RWPE1 (cell line): ENCODE results near the gene TIE1.

Experiments used
- CTCF ChIA-PET: fragments of 350-600 bp; sonication (Branson Sonifier 250); formaldehyde crosslinking; extraction: SDS; loops from one replicate; lab custom pipeline; 2021; lab: Yijun Ruan, JAX
- POLR2A ChIA-PET: fragments of 400-600 bp; formaldehyde crosslinking; extraction: SDS; loops from one replicate; lab custom pipeline; 2020; ENCODE audit warnings: antibody characterized with exemption; ENCODE audit not compliant: low non-redundant PET; lab: Yijun Ruan, JAX
- DNase-seq: peaks from one replicate; pipeline ENCODE4 v3.0.0; 2012; ENCODE audit warnings: low spot score
- H3K27ac ChIP-seq: fragments of 450-650 bp; 2 replicates; pipeline ENCODE4 v1.5.1; 2017
- TF ChIP-seq, protein P1 (sequence below): fragments of 450-650 bp; conservative IDR thresholded peaks from 2 replicates; pipeline ENCODE4 v1.5.1; 2017; ENCODE audit warnings: low read depth, mild to moderate bottlenecking

Gene TIE1

DNA sequence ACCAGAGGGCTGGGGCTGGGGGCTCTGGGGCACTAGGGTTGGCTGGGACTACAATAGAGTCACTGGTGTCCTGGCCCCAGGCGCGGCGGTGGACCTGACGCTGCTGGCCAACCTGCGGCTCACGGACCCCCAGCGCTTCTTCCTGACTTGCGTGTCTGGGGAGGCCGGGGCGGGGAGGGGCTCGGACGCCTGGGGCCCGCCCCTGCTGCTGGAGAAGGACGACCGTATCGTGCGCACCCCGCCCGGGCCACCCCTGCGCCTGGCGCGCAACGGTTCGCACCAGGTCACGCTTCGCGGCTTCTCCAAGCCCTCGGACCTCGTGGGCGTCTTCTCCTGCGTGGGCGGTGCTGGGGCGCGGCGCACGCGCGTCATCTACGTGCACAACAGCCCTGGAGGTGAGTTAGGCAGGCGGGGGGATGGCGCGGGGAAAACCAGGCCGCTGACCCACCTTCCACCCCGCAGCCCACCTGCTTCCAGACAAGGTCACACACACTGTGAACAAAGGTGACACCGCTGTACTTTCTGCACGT, 4.1 kb downstream of the TIE1 start:
- ChIA-PET POLR2A (no interaction called here), CTCF (no interaction called here)
- no peak for DNase-seq
- TF ChIP-seq, protein P1, sequence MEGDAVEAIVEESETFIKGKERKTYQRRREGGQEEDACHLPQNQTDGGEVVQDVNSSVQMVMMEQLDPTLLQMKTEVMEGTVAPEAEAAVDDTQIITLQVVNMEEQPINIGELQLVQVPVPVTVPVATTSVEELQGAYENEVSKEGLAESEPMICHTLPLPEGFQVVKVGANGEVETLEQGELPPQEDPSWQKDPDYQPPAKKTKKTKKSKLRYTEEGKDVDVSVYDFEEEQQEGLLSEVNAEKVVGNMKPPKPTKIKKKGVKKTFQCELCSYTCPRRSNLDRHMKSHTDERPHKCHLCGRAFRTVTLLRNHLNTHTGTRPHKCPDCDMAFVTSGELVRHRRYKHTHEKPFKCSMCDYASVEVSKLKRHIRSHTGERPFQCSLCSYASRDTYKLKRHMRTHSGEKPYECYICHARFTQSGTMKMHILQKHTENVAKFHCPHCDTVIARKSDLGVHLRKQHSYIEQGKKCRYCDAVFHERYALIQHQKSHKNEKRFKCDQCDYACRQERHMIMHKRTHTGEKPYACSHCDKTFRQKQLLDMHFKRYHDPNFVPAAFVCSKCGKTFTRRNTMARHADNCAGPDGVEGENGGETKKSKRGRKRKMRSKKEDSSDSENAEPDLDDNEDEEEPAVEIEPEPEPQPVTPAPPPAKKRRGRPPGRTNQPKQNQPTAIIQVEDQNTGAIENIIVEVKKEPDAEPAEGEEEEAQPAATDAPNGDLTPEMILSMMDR: no peak
- H3K27ac ChIP-seq: no peak overlapping the region

DNA sequence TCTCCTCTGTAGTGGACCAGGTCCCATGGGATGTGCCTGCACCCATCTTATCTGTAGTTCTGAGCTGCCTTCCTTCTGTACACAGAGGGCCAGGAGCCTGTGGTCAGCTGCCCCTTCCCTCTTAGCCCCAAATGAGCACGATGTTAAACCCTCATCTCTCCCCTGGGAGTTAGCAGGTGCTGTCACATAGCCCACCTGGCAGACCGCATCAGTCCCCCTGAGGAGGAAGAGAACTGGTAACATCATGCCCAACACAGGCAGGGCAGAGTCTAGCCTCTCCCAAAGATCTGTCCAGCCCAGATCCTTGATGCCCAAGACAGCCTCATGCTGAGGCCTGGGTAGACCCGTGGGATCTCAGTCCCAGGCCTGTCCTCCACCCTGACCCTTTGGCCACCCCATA, 4.7 kb downstream of the TIE1 start:
- no peak overlapping the region for H3K27ac ChIP-seq
- CTCF ChIA-PET: no interaction called here
- no peak for DNase-seq
- TF ChIP-seq, protein P1: no peak
- POLR2A ChIA-PET: no interaction called here

DNA sequence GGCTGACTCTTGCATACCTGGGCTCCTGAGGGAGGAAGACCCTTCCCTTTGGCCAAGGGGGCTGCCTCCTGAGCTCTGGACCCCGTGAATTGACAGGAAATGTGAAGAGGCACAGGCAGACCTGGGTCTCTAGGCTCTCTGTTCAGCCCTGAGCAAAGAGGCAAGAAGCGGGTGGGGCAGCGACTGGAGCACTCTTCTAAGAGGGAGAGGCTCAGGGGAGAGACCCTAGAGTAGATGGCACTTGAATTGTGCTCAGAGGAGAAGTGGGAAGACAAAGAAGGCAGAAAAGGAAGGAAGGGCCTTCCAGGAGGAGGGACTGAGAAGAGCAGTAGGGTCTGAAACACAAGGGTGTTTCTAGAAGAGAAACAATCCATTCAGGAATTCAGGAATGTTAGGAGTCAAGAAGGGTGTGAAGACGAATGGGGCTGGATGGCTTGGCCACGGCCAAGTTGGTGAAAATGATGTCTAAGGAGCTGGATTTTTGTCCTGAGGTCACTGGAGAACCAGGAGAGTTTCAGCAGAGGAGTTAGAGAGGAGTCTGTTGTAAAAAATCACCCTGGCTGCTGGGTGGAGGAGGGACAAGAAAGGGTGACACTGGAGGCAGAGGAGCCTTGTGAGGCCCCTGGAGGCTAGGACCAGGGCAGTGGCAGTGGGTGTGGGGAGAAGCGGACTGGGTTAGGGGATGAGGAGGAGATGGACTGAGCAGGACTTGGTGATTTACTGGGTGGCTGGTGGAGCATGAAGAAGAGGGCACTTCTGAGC, 5.3 kb downstream of the TIE1 start:
- ChIA-PET CTCF (interaction anchor here (0.6 kb wide), 1 partner anchor 12 kb away, joined by 3 read pairs; no protein-coding TSS in a partner anchor), POLR2A (no interaction called here)
- TF ChIP-seq, protein P1: no peak
- no peak overlapping the region for H3K27ac ChIP-seq
- DNase-seq: no peak

DNA sequence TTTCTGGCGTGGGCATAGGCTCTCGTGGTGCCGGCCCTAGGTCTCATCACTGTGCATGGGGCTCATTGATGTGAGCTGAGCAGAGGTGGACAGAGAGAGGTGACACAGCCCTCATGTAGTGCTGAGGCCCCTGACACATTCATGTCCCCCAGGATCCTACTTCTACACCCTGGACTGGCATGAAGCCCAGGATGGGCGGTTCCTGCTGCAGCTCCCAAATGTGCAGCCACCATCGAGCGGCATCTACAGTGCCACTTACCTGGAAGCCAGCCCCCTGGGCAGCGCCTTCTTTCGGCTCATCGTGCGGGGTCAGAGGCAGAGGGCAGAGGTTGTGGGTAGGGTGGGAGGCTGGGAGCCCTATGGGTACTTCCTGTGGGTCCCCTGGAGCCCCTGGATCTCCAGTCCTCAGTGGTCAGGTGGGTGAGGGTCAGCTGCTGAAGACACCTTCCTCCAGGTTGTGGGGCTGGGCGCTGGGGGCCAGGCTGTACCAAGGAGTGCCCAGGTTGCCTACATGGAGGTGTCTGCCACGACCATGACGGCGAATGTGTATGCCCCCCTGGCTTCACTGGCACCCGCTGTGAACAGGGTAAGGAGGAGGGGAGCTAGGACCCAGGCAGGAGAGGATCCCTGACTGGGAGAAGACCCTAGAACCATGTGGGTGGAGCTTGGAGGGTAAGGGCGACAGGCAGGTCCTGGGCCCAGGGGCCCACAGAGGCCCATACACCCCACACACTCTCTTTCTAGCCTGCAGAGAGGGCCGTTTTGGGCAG, 6.1 kb downstream of the TIE1 start:
- TF ChIP-seq, protein P1: no peak

DNA sequence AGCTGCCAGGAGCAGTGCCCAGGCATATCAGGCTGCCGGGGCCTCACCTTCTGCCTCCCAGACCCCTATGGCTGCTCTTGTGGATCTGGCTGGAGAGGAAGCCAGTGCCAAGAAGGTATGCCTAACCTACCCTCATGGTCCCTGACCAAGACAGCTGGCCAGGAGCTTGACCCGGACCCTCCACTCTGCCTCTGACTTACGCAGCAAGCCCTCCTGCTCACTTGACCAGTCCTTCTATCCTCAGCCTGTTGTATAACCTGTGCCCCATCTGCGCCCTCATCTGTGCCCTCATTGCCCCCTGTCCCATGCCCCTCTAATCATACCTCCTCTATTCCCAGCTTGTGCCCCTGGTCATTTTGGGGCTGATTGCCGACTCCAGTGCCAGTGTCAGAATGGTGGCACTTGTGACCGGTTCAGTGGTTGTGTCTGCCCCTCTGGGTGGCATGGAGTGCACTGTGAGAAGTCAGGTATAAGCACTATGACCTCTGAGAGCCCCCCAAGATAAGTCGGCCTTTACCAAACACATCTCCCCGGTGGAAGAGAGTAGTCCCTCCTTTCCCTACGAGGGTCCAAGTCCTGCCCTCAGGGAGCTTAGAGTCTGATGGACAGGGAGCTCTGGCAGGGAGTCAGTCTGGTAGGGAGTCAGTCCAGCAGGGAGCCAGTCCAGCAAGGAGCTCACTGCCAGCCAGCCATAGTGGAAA, 6.8 kb downstream of the TIE1 start:
- POLR2A ChIA-PET: no interaction called here
- DNase-seq: no peak

More for the DNA sequence above, 6.1 kb downstream of the TIE1 start:
- ChIA-PET POLR2A (no interaction called here), CTCF (interaction anchor here (0.6 to 1.2 kb wide), 2 partner anchors 11 to 21 kb away, joined by 3 read pairs; no protein-coding TSS in a partner anchor)
- no peak for DNase-seq
- no peak overlapping the region for H3K27ac ChIP-seq

More for the DNA sequence above, 6.8 kb downstream of the TIE1 start:
- CTCF ChIA-PET: interaction anchor here (0.5 to 1.2 kb wide), 3 partner anchors 22 to 264 kb away, joined by 3 to 4 read pairs (median 3); no protein-coding TSS in a partner anchor
- no peak overlapping the region for H3K27ac ChIP-seq
- TF ChIP-seq, protein P1: no peak
